ENCODE results near the gene ZBP1.

ZBP1 gene

DNA sequence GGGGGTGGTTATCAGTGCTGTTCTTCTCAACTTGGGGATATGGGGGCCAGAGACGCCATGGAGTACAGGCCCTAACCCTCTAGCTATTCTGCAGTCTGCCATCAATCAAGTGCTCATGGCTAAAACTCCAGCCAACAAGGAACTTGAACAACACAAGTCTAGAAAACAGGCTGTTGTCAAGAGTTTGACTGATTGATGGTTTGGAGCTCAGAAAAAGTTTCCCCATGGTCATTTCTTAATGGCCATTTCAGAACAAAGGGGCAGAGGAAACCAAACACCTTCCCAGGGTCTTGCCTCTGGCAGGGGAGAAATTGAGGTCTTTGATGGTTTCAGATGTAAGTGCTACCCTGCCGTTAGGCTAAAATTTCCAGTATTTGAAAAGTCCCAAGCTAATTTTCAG, 44.2 kb downstream of the ZBP1 start:
- DNase-seq (ENCODE audit: low spot score) (no peak), FAIRE-seq (no peak)

- no peak for DNase-seq (ENCODE audit: low spot score)
- FAIRE-seq = no peak
These were observed 45.3 kb downstream of the ZBP1 start for GRCh38 chr20:57574954-57575353.

DNA sequence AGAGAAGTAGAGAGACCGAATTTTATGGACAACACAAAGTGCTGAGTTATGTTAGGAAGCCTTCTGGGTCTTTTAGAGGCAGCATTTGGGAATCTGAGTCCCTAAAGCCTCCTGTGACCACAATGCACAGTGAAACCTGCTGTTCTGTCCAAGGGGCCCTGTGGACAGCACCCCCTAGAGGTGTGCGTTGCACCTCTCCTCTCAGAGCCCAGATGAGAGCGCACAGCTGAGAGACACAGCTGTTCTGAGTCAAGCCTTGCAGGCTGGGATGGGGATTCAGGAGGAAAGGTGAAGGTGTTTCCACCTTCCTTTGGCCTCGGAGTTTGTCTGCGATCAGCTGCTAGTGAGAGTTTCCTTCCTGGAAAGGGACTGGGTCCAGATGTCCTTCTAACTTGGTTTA, 46.3 kb downstream of the ZBP1 start:
- DNase-seq (ENCODE audit: low spot score) = no peak
- FAIRE-seq = no peak

- FAIRE-seq (no peak), DNase-seq (ENCODE audit: low spot score) (no peak)
These were observed 47.0 kb downstream of the ZBP1 start for GRCh38 chr20:57573242-57573641.

DNA sequence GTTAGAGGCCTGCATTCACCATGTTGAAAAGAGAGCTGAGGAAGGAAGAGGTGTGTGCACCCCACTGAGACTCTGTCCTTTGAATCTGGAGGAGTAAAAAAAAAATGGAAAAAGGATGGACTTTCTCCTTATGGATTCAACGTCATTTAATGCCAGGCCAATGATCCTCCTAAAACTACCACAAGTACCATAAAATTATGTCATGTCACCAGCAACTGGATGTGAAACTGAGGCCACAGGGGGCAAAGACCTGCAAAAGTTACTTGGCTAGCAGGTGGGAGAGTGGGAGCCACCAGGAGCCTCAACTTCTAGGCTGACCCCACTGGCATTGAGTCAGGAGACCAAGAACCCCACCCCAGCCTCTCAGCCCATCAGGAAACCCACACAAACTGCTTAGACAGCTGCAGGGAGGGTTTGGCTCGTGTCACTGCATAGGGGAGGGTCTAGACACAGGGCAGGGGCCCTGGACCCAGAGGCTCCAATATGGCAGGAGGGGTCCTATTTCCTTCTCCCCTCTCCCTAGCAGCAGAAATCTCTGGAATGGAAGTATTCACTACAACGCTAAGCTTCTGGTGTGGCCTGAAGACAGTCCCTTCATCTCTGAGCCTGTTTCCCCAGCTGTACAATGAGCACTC, 48.3 kb downstream of the ZBP1 start:
- FAIRE-seq (no peak), DNase-seq (ENCODE audit: low spot score) (no peak)

DNA sequence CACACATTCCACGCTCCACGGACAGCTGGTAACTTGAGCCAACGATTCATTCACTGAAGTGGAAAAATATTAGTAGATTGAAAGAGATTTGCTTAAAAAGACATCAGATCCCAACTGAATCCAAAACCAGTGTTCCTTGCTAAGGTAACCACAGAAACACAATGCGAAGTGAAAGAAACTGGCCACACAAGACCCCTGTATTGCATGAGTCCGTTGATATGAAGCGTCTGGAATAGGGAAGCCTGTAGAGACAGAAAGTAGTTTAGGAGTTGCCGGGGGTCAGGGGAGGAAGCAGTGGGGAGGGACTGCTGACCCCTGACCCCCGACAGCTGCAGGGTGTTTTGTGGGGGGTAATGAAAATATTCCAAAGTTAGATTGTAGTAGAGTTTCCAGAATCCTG, 49.3 kb downstream of the ZBP1 start:
- no peak for DNase-seq (ENCODE audit: low spot score)

GRCh38 chr20:57570145-57570850, 49.9 kb downstream of the ZBP1 start:
- no peak for DNase-seq (ENCODE audit: low spot score)
- no peak for FAIRE-seq

More for the DNA sequence above, 49.3 kb downstream of the ZBP1 start:
- no peak for FAIRE-seq

DNA sequence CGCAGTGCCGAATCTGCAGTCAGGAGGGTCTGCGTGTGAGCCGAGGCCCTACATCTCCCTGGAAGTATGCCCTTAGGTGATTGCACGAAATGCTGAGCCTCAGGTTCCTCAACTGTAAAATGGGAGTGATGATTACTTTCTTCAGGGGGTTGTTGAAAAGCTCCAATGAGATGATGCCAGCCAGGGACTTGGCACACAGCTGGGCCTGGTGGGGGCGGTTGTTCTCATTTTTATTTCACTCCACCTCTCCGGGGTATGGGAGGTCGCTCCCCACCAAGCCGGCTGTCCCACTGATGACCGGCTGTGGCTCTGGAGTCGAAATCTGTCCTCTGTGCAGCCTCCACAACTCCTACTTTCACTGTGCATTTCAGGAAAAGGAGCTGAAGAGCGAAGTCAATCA, 51.3 kb downstream of the ZBP1 start:
- no peak for FAIRE-seq

GRCh38 chr20:57568088-57568896, 51.9 kb downstream of the ZBP1 start:
- DNase-seq (ENCODE audit: low spot score) (no peak), FAIRE-seq (no peak)

More for the DNA sequence above, 51.3 kb downstream of the ZBP1 start:
- DNase-seq (ENCODE audit: low spot score) = no peak

DNA sequence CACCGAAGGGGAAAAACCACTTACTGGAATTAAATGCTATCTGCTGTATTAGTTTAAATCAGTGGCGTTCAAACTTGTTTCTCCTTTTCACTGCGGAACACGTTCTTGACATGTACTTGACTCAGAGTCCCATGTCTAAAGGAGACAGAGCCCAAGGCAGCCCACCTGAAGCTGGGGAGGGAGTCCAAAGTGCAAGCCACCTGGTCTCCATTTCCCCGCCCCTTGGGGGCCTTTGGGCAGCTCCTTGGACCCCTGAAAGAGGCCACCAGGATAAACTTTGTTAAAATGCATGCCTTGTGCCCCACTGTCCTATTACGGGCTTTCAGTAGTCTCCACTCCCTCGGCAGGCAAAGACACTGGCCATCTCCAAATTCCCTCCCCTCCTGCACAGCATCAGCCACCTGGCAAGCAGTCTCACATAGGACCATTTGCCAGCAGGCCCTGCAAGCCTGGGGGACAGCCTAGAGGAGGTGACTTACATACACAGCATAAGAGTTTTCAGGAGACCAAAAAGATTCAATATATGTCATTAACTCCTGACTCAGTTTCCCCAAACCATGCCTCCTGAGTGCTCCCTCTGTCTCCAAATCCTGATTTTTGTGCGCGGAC, 52.7 kb downstream of the ZBP1 start:
- no peak for FAIRE-seq

DNA sequence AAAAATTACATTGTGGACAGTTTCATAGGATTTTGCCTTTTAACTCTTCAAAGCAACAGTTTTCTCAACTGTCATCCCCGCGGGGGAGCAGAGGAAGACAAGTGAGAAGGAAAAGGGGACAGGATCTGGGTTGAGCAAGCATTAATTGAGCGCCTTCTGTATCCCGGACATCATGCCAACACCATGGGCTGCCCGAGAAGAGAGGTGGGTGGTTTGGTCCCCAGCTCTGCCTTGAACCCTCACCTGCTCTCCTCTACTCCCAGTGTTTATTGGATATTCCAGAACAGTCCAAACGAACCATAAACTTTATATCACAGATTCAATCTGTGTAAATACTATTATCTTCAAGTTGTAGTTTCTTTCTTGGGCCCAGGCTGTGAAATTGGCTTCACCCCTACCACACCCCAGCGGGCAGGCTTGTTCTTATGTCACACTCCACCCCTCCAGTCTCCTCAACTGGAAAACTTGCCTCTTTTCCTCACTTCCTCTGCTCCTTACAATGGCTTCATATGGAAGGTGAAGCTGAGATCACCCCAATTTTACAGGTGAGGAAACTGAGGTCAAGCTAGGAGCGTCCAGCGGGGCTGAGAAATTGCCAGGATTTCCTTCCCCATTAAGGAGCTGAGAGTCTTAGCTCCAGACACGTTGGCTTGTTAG, 53.3 kb downstream of the ZBP1 start:
- FAIRE-seq = no peak
- DNase-seq (ENCODE audit: low spot score) = no peak

More for the DNA sequence above, 52.7 kb downstream of the ZBP1 start:
- no peak for DNase-seq (ENCODE audit: low spot score)

DNA sequence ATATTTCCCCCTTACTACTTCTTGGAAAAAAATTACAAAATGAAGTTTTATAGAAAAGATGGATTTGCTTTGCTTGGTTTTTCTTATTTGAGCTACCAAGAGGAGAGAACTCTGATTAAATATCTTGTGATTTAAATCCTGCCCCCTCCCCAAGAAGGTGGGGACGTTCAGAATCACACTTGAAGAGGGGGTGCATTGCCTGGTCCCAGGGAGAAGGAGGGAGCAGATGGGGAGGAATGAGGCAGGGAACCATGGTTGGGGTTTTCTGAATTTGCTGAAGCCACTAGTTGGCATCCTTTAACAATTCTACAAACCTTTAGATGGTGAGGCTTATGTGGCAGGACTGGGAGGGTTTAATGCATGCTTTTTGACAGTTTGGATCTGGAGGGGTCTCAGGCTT, 53.8 kb downstream of the ZBP1 start:
- DNase-seq (ENCODE audit: low spot score) (no peak), FAIRE-seq (no peak)

DNA sequence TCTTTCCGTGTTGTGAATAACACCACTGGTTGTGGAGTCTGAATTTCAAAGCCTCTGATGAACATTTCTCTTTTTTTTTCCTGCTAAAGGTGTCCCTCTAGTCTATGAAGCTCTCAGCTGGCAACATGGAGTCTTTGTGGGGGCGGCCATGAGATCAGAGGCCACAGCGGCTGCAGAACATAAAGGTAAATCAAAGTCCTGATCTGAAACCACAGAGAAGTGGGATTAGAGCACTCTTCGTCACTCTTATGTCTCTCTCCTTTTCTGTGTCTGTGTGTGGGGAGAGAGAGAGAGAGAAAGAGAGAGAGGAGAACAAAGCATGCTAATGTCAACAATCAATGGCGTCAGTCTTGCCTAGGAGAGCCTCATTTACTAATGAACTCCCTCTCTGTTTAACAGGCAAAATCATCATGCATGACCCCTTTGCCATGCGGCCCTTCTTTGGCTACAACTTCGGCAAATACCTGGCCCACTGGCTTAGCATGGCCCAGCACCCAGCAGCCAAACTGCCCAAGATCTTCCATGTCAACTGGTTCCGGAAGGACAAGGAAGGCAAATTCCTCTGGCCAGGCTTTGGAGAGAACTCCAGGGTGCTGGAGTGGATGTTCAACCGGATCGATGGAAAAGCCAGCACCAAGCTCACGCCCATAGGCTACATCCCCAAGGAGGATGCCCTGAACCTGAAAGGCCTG, 55.1 kb downstream of the ZBP1 start:
- FAIRE-seq (no peak), DNase-seq (ENCODE audit: low spot score) (no peak)

DNA sequence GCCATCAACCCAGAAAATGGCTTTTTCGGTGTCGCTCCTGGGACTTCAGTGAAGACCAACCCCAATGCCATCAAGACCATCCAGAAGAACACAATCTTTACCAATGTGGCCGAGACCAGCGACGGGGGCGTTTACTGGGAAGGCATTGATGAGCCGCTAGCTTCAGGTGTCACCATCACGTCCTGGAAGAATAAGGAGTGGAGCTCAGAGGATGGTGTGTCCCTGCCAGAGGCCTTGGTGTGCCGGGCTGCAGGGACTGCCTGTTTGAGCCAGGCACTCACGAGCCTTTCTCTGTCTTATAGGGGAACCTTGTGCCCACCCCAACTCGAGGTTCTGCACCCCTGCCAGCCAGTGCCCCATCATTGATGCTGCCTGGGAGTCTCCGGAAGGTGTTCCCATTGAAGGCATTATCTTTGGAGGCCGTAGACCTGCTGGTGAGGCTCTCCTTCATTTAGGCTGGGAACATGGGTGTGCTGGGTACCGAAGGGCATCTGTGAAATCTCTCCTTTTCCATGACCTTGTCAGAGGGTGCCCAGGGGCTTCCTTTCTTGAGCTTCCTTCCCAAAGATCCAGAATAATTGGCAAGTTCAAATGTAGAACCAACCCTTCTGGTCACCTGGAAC, 55.9 kb downstream of the ZBP1 start:
- FAIRE-seq (no peak), DNase-seq (ENCODE audit: low spot score) (no peak)

GRCh38 chr20:57563522-57563921, 56.7 kb downstream of the ZBP1 start:
- no peak for FAIRE-seq
- DNase-seq (ENCODE audit: low spot score) = no peak

DNA sequence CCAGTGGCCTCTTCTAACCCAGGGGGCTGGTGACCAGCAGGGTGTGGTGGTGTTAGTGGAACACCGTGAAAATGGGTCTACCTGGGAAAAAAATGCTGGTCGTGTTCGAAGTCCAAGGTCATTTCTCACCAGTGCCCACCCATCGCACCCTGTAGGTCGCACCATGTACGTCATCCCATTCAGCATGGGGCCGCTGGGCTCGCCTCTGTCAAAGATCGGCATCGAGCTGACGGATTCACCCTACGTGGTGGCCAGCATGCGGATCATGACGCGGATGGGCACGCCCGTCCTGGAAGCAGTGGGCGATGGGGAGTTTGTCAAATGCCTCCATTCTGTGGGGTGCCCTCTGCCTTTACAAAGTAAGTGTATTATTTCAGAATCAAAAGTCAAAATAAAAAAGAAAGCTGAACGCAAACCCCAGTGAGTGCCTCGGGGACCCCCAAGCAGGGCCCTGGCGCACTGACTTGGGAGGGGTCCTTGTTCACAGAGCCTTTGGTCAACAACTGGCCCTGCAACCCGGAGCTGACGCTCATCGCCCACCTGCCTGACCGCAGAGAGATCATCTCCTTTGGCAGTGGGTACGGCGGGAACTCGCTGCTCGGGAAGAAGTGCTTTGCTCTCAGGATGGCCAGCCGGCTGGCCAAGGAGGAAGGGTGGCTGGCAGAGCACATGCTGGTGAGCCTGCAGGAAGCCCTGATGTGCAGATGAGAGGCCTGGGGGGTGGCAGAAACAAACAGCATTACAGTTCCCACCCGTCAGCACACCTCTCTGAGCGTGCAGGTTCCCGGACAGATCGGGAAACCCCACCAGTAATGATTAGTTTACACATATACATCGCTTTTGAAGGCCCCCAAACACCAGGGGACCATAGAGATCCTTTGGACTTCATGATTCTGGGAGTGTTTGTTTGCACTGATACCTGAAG, 57.4 kb downstream of the ZBP1 start:
- FAIRE-seq (no peak), DNase-seq (ENCODE audit: low spot score) (no peak)

DNA sequence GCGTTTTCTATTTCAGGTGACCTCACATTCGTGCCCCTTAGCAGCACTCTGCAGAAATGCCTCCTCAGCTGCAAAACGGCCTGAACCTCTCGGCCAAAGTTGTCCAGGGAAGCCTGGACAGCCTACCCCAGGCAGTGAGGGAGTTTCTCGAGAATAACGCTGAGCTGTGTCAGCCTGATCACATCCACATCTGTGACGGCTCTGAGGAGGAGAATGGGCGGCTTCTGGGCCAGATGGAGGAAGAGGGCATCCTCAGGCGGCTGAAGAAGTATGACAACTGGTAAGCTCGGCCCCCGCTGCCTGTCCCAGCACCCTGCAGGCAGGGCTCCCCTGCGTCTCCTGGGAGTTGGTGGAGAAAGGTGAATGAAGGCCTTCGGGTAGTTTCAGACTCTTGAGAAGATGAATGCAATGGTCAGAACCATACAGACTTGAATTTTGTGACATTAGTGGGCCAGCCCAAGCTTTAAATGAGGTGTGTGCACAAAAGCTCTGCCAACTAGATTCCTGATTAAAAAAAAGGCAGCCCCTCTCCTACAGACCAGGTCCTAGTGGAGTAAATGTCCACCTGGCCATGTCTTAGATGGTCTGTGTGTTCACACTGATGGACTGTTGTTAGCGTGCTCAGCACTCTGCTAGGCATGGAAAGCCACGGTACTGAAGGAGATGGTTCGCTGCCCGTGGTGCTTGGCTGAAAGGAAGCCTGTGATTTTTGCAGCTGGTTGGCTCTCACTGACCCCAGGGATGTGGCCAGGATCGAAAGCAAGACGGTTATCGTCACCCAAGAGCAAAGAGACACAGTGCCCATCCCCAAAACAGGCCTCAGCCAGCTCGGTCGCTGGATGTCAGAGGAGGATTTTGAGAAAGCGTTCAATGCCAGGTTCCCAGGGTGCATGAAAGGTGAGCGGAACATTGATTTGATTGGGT, 58.6 kb downstream of the ZBP1 start:
- no peak for FAIRE-seq
- no peak for DNase-seq (ENCODE audit: low spot score)
